NT2/D1 (cell line): ENCODE measurements around the gene INTS4.

ENCODE experiments used
- SUZ12 ChIP-seq: IDR thresholded peaks from 2 replicates; pipeline ENCODE4 v1.6.1; 2011; ENCODE audit not compliant: insufficient read length, insufficient read depth; ENCODE audit errors: extremely low read depth
- YY1 ChIP-seq: IDR thresholded peaks from 2 replicates; pipeline ENCODE4 v1.6.1; 2011; ENCODE audit not compliant: insufficient read length, insufficient read depth
- ZNF274 ChIP-seq: IDR thresholded peaks from 2 replicates; pipeline ENCODE4 v1.6.1; 2011; ENCODE audit warnings: mild to moderate bottlenecking, low read depth, low read length

- TF ChIP-seq ZNF274 (no peak), YY1 (no peak), SUZ12 (no peak)
Observed at GRCh38 chr11:77990981-77991380, 3.5 kb downstream of the INTS4 start.
